Uterus (tissue), 4 donors: ENCODE measurements around the gene AP1B1. TPM values are rescaled to one million over a fixed set of nuclear protein-coding genes. Genes with fewer than 3 reads are reported as not detected.

ENCODE experiments used
- DNase-seq, 2 donors: peaks; one replicate each; pipeline ENCODE4 v3.0.0-alpha.2; 2019 to 2020
- H3K27ac ChIP-seq, 2 donors: fragments of 200-600 bp; sonication (generic); 1 replicate in 1 of 2; 2 replicates in 1 of 2; pipeline ENCODE4 v1.5.1; 2016 to 2018
- H3K27me3 ChIP-seq, 2 donors: fragments of 200-600 bp; sonication (generic); one replicate each; pipeline ENCODE4 v1.5.1; 2018 to 2019; ENCODE audit warnings: control low read depth in 1 of 2
- H3K36me3 ChIP-seq, 2 donors: fragments of 200-600 bp; sonication (generic); one replicate each; pipeline ENCODE4 v1.5.1; 2019; ENCODE audit warnings: control low read depth in 1 of 2
- H3K4me1 ChIP-seq, 2 donors: fragments of 200-600 bp; sonication (generic); one replicate each; pipeline ENCODE4 v1.5.1; 2018 to 2019; ENCODE audit warnings: control low read depth in 1 of 2
- H3K4me3 ChIP-seq, 2 donors: fragments of 200-600 bp; sonication (generic); 1 replicate in 1 of 2; 2 replicates in 1 of 2; pipeline ENCODE4 v1.5.1; 2018 to 2019; ENCODE audit warnings: mild to moderate bottlenecking in 1 of 2
- H3K9me3 ChIP-seq, 2 donors: fragments of 200-600 bp; sonication (generic); one replicate each; pipeline ENCODE4 v1.5.1; 2019; ENCODE audit warnings: control low read depth in 1 of 2
- POLR2A ChIP-seq, 2 donors: fragments of 450-650 bp; IDR thresholded peaks; one replicate each; pipeline ENCODE4 v1.6.1; 2016; ENCODE audit warnings: antibody characterized with exemption in 2 of 2, mild to moderate bottlenecking in 1 of 2, moderate library complexity in 1 of 2
- intact Hi-C: fragments of 100-400 bp; cut with DNase I; formaldehyde crosslinking; loops from one replicate; pipeline ENCODE4 v1.15.1; 2023; ENCODE audit warnings: low total_unique reads
- total RNA-seq, 4 donors: library from RNA; depleted of rRNA in 3 of 4; stranded (reverse); fragments of >200 nt in 3 of 4; gene quantifications; one replicate each; pipeline versions ENCODE4 v1.1.0 to v1.2.4, GENCODE V29; 2014 to 2023
- TF ChIP-seq, protein P1 (sequence below), 4 experiments: fragments of 200-600 bp in 2 of 4; fragments of 450-650 bp in 2 of 4; sonication (generic) in 2 of 4; IDR thresholded peaks; one replicate each; pipeline ENCODE4 v1.5.1; 2016 to 2019; ENCODE audit warnings: antibody characterized with exemption in 4 of 4, mild to moderate bottlenecking in 2 of 4, moderate library complexity in 1 of 4
- donor health status: DM: yes; HTN: yes; CAD: no.

AP1B1 gene
- total RNA-seq, 4 donors from 2014 or later = 32.3 to 49.6 (median 36.6) TPM

DNA sequence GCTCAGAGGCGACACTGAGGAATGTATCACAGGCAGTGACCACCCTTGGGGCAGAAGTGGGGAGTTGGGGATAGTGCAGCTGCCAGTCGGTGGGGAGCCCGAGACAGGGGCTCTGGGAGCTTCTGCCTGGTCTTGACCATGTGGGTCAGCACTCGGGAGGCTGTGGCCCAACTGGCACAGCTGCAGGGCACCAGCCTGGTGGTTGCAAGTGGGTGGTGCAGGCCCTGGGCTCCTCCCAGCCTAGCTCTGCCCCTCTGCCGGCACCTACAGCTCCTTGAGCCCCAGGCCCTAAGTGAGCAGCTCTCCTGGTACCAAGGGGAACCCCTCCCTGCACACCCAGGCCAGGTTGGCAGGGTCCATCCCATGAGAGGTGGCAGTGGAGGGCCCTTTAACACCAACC is 60.3 kb downstream of the AP1B1 start:
- no peak overlapping the region for H3K27ac ChIP-seq
- TF ChIP-seq, protein P1, sequence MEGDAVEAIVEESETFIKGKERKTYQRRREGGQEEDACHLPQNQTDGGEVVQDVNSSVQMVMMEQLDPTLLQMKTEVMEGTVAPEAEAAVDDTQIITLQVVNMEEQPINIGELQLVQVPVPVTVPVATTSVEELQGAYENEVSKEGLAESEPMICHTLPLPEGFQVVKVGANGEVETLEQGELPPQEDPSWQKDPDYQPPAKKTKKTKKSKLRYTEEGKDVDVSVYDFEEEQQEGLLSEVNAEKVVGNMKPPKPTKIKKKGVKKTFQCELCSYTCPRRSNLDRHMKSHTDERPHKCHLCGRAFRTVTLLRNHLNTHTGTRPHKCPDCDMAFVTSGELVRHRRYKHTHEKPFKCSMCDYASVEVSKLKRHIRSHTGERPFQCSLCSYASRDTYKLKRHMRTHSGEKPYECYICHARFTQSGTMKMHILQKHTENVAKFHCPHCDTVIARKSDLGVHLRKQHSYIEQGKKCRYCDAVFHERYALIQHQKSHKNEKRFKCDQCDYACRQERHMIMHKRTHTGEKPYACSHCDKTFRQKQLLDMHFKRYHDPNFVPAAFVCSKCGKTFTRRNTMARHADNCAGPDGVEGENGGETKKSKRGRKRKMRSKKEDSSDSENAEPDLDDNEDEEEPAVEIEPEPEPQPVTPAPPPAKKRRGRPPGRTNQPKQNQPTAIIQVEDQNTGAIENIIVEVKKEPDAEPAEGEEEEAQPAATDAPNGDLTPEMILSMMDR (IDR thresholded peaks at IDR 0.05) = no peak
- TF ChIP-seq POLR2A (IDR thresholded peaks at IDR 0.05) = no peak
- H3K4me3 ChIP-seq = no peak overlapping the region
- no peaks in the 10 kb centered on the region for H3K36me3 ChIP-seq
- H3K4me1 ChIP-seq = no peaks in the 10 kb centered on the region
- no peaks in the 10 kb centered on the region for H3K9me3 ChIP-seq
- intact Hi-C loops = no loop called here
- no peak for DNase-seq
- no peaks in the 10 kb centered on the region for H3K27me3 ChIP-seq

DNA sequence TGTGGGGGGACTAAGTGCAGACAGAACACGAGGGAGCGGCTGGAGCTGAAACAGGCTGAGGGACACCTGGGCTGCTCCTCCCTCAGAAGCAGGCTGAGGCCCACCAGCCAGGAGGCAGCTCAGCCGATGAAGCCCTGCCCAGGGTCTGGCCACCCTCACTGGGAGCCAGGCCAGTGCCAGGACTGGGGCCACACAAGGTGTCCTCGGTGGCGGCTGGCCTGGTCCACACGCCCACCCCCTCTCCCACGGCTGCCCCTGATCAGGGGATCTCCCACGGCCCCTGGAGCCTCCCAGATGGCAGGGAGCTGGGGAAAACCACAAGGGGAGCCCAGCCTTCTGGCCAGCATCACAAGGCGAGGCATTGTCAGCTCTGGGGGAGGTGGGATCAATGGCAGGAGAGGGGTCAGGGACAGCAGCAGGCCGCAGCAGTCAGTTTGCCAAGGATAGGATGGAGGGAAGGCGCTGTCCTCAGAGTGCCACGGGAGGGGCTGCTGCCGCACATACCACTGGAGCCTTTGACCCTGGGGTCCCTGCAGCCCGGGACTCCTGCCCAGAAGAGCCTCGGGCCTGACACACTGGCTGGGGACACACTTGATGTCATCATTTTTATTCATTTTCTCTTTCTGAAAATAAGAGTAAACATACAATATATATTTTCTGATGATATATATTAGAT is 61.1 kb downstream of the AP1B1 start:
- no peak overlapping the region for H3K4me3 ChIP-seq
- intact Hi-C loops = no loop called here
- no peak for DNase-seq
- H3K27ac ChIP-seq = no peak overlapping the region
- TF ChIP-seq, protein P1 (IDR thresholded peaks at IDR 0.05) = no peak
- TF ChIP-seq POLR2A (IDR thresholded peaks at IDR 0.05) = no peak
- no peaks in the 10 kb centered on the region for H3K9me3 ChIP-seq
- H3K36me3 ChIP-seq = no peaks in the 10 kb centered on the region
- no peaks in the 10 kb centered on the region for H3K4me1 ChIP-seq
- H3K27me3 ChIP-seq = no peaks in the 10 kb centered on the region

- DNase-seq = no peak
- no peak overlapping the region for H3K27ac ChIP-seq
- TF ChIP-seq, protein P1 (IDR thresholded peaks at IDR 0.05) = no peak
- TF ChIP-seq POLR2A (IDR thresholded peaks at IDR 0.05) = no peak
- H3K4me3 ChIP-seq = no peak overlapping the region
- H3K9me3 ChIP-seq = no peaks in the 10 kb centered on the region
- no peaks in the 10 kb centered on the region for H3K4me1 ChIP-seq
- intact Hi-C loops = no loop called here
- no peaks in the 10 kb centered on the region for H3K27me3 ChIP-seq
- H3K36me3 ChIP-seq = no peaks in the 10 kb centered on the region
Observed at GRCh38 chr22:29326481-29326880, 61.9 kb downstream of the AP1B1 start.

GRCh38 chr22:29325785-29326315 is 62.5 kb downstream of the AP1B1 start:
- no peak for DNase-seq
- intact Hi-C loops = no loop called here
- Histone ChIP-seq H3K9me3 (no peaks in the 10 kb centered on the region), H3K36me3 (no peaks in the 10 kb centered on the region), H3K27ac (no peak overlapping the region), H3K4me1 (no peaks in the 10 kb centered on the region), H3K4me3 (no peak overlapping the region), H3K27me3 (no peaks in the 10 kb centered on the region)
- TF ChIP-seq, protein P1 (IDR thresholded peaks at IDR 0.05) = no peak
- TF ChIP-seq POLR2A (IDR thresholded peaks at IDR 0.05) = no peak

DNA sequence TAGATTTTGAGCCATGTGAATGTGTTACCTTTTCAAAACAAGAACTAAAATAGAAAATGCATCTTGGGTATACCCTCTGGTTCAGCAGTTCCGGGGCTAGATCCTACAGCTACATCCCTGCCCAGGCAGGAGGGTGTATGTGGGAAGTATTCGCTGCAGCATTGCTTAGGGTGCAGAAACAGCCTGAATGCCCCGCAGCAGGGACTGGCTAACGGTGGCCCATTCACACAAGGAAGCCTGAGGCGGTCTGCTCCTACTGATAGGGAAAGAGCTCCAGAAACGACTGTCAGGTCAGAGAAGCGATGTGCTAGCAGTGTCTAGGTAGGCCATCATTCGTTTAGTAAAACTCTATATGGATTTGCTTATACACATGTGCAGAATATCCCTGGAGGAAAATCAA is 63.0 kb downstream of the AP1B1 start:
- no peaks in the 10 kb centered on the region for H3K4me1 ChIP-seq
- H3K27me3 ChIP-seq = no peaks in the 10 kb centered on the region
- no peaks in the 10 kb centered on the region for H3K9me3 ChIP-seq
- no peak for DNase-seq
- no peaks in the 10 kb centered on the region for H3K36me3 ChIP-seq
- intact Hi-C loops = no loop called here
- TF ChIP-seq, protein P1 (IDR thresholded peaks at IDR 0.05) = no peak
- TF ChIP-seq POLR2A (IDR thresholded peaks at IDR 0.05) = no peak
- no peak overlapping the region for H3K4me3 ChIP-seq
- no peak overlapping the region for H3K27ac ChIP-seq
